ENCODE measurements around the gene CPED1. TPM values are rescaled to one million over a fixed set of nuclear protein-coding genes. Genes with fewer than 3 reads are reported as not detected.

CPED1 gene
- total and polyA plus RNA-seq, 2 experiments from 2014 or later, result 0.17 to 0.47 TPM

DNA sequence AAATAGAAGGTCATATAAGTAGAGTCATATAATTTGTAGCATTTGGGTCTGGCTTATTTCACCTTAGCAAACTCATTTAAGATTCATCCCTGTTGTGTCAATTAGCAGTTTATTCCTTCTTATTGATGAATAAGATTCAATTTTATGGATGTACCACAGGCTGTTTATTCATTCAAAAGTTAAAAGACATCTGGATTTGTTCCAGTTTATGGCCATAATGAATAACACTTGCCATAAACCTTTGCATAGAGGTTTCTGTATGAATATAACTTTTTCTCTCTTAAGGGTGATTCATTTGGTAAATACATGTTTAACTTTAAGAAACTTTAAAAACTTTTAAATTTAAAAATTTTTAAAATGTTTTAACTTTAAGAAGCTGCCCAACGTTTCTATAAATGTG, 66.4 kb downstream of the CPED1 start:
- no peaks in the 10 kb centered on the region for H3K79me2 ChIP-seq (replicated peaks; ENCODE audit: insufficient read depth)
- no peak overlapping the region for H3K4me3 ChIP-seq
- H3K27me3 ChIP-seq (ENCODE audit: insufficient read depth), result no peaks in the 10 kb centered on the region
- 0 out of 2 replicates have a peak, but pooled peaks cover 5% of the 10 kb centered on the region for H3K9me2 ChIP-seq (ENCODE audit: insufficient read depth)
- no peaks in the 10 kb centered on the region for H3K36me3 ChIP-seq (ENCODE audit: insufficient read depth)
- Mint-ChIP-seq H3K27ac (no peak overlapping the region), H3K9me3 (no peaks in the 10 kb centered on the region), H3K4me3 (no peak overlapping the region), H3K27me3 (ENCODE audit: insufficient read depth, low read depth, poor library complexity) (no peaks in the 10 kb centered on the region), H3K4me1 (peaks cover 6% of the 10 kb centered on the region), H3K36me3 (ENCODE audit: low read depth) (no peaks in the 10 kb centered on the region)
- peaks cover 4% of the 10 kb centered on the region; the same call in 1 of the 2 replicates for H3K4me1 ChIP-seq (ENCODE audit: insufficient read depth)
- TF ChIP-seq, protein P1, sequence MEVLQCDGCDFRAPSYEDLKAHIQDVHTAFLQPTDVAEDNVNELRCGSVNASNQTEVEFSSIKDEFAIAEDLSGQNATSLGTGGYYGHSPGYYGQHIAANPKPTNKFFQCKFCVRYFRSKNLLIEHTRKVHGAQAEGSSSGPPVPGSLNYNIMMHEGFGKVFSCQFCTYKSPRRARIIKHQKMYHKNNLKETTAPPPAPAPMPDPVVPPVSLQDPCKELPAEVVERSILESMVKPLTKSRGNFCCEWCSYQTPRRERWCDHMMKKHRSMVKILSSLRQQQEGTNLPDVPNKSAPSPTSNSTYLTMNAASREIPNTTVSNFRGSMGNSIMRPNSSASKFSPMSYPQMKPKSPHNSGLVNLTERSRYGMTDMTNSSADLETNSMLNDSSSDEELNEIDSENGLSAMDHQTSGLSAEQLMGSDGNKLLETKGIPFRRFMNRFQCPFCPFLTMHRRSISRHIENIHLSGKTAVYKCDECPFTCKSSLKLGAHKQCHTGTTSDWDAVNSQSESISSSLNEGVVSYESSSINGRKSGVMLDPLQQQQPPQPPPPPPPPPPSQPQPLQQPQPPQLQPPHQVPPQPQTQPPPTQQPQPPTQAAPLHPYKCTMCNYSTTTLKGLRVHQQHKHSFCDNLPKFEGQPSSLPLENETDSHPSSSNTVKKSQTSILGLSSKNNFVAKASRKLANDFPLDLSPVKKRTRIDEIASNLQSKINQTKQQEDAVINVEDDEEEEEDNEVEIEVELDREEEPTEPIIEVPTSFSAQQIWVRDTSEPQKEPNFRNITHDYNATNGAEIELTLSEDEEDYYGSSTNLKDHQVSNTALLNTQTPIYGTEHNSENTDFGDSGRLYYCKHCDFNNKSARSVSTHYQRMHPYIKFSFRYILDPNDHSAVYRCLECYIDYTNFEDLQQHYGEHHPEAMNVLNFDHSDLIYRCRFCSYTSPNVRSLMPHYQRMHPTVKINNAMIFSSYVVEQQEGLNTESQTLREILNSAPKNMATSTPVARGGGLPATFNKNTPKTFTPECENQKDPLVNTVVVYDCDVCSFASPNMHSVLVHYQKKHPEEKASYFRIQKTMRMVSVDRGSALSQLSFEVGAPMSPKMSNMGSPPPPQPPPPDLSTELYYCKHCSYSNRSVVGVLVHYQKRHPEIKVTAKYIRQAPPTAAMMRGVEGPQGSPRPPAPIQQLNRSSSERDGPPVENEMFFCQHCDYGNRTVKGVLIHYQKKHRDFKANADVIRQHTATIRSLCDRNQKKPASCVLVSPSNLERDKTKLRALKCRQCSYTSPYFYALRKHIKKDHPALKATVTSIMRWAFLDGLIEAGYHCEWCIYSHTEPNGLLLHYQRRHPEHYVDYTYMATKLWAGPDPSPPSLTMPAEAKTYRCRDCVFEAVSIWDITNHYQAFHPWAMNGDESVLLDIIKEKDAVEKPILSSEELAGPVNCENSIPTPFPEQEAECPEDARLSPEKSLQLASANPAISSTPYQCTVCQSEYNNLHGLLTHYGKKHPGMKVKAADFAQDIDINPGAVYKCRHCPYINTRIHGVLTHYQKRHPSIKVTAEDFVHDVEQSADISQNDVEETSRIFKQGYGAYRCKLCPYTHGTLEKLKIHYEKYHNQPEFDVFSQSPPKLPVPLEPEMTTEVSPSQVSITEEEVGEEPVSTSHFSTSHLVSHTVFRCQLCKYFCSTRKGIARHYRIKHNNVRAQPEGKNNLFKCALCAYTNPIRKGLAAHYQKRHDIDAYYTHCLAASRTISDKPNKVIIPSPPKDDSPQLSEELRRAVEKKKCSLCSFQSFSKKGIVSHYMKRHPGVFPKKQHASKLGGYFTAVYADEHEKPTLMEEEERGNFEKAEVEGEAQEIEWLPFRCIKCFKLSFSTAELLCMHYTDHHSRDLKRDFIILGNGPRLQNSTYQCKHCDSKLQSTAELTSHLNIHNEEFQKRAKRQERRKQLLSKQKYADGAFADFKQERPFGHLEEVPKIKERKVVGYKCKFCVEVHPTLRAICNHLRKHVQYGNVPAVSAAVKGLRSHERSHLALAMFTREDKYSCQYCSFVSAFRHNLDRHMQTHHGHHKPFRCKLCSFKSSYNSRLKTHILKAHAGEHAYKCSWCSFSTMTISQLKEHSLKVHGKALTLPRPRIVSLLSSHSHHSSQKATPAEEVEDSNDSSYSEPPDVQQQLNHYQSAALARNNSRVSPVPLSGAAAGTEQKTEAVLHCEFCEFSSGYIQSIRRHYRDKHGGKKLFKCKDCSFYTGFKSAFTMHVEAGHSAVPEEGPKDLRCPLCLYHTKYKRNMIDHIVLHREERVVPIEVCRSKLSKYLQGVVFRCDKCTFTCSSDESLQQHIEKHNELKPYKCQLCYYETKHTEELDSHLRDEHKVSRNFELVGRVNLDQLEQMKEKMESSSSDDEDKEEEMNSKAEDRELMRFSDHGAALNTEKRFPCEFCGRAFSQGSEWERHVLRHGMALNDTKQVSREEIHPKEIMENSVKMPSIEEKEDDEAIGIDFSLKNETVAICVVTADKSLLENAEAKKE (CRISPR knock-in tag; IDR thresholded peaks at IDR 0.05), result no peak
- no peak for TF ChIP-seq STAT1 (IDR thresholded peaks at IDR 0.05; ENCODE audit: unreplicated experiment)
- TF ChIP-seq NANOG (IDR thresholded peaks at IDR 0.05; ENCODE audit: borderline replicate concordance), result no peak
- no peak for TF ChIP-seq POLR2AphosphoS5 (IDR thresholded peaks at IDR 0.05; ENCODE audit: low read depth)
- TF ChIP-seq, protein P2, sequence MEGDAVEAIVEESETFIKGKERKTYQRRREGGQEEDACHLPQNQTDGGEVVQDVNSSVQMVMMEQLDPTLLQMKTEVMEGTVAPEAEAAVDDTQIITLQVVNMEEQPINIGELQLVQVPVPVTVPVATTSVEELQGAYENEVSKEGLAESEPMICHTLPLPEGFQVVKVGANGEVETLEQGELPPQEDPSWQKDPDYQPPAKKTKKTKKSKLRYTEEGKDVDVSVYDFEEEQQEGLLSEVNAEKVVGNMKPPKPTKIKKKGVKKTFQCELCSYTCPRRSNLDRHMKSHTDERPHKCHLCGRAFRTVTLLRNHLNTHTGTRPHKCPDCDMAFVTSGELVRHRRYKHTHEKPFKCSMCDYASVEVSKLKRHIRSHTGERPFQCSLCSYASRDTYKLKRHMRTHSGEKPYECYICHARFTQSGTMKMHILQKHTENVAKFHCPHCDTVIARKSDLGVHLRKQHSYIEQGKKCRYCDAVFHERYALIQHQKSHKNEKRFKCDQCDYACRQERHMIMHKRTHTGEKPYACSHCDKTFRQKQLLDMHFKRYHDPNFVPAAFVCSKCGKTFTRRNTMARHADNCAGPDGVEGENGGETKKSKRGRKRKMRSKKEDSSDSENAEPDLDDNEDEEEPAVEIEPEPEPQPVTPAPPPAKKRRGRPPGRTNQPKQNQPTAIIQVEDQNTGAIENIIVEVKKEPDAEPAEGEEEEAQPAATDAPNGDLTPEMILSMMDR (conservative IDR thresholded peaks at IDR 0.05; ENCODE audit: low read depth in 2 of 2), result no peak
- no peak for TF ChIP-seq ZNF114 (CRISPR knock-in tag; IDR thresholded peaks at IDR 0.05)
- TF ChIP-seq, protein P3, sequence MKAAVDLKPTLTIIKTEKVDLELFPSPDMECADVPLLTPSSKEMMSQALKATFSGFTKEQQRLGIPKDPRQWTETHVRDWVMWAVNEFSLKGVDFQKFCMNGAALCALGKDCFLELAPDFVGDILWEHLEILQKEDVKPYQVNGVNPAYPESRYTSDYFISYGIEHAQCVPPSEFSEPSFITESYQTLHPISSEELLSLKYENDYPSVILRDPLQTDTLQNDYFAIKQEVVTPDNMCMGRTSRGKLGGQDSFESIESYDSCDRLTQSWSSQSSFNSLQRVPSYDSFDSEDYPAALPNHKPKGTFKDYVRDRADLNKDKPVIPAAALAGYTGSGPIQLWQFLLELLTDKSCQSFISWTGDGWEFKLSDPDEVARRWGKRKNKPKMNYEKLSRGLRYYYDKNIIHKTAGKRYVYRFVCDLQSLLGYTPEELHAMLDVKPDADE (IDR thresholded peaks at IDR 0.05), result no peak
- TF ChIP-seq, protein P4, sequence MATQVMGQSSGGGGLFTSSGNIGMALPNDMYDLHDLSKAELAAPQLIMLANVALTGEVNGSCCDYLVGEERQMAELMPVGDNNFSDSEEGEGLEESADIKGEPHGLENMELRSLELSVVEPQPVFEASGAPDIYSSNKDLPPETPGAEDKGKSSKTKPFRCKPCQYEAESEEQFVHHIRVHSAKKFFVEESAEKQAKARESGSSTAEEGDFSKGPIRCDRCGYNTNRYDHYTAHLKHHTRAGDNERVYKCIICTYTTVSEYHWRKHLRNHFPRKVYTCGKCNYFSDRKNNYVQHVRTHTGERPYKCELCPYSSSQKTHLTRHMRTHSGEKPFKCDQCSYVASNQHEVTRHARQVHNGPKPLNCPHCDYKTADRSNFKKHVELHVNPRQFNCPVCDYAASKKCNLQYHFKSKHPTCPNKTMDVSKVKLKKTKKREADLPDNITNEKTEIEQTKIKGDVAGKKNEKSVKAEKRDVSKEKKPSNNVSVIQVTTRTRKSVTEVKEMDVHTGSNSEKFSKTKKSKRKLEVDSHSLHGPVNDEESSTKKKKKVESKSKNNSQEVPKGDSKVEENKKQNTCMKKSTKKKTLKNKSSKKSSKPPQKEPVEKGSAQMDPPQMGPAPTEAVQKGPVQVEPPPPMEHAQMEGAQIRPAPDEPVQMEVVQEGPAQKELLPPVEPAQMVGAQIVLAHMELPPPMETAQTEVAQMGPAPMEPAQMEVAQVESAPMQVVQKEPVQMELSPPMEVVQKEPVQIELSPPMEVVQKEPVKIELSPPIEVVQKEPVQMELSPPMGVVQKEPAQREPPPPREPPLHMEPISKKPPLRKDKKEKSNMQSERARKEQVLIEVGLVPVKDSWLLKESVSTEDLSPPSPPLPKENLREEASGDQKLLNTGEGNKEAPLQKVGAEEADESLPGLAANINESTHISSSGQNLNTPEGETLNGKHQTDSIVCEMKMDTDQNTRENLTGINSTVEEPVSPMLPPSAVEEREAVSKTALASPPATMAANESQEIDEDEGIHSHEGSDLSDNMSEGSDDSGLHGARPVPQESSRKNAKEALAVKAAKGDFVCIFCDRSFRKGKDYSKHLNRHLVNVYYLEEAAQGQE (IDR thresholded peaks at IDR 0.05; ENCODE audit: unreplicated experiment), result no peak
- no peak for TF ChIP-seq EZH2 (IDR thresholded peaks at IDR 0.05; ENCODE audit: low read depth, unreplicated experiment)
- TF ChIP-seq EZH2phosphoT487 (IDR thresholded peaks at IDR 0.05; ENCODE audit: unreplicated experiment), result no peak
- TF ChIP-seq ZNF331 (CRISPR knock-in tag; IDR thresholded peaks at IDR 0.05; ENCODE audit: low read depth), result no peak
- no peak overlapping the region for H2AFZ ChIP-seq
- H3K27ac ChIP-seq (ENCODE audit: low read depth), result no peak overlapping the region
- H3F3A ChIP-seq (replicated peaks; ENCODE audit: low read depth), result no peaks in the 10 kb centered on the region
- H4K20me1 ChIP-seq (replicated peaks; ENCODE audit: insufficient read depth), result no peaks in the 10 kb centered on the region
- ATAC-seq, result no peak
- no peak for DNase-seq (ENCODE audit: low spot score)
- H3K4me2 ChIP-seq, result no peak overlapping the region

All from GM23338 (cell line).